ENCODE results near the gene SLC4A9.

SLC4A9 gene

GRCh38 chr5:140391732-140392131 is 31.7 kb downstream of the SLC4A9 start:
- DNase-seq (ENCODE audit: low read depth), result no peak
- TF ChIP-seq CTCF (IDR thresholded peaks at IDR 0.05; ENCODE audit: low read depth, low read length, missing control alignments), result no peak
- in situ Hi-C loops (cut with HindIII; ENCODE audit: low sequenced_read_pairs), result no loop called here
- no peak overlapping the region for H3K4me3 ChIP-seq (ENCODE audit: low read depth, low read length)

- TF ChIP-seq CTCF (IDR thresholded peaks at IDR 0.05; ENCODE audit: low read depth, low read length, missing control alignments), result no peak
- H3K4me3 ChIP-seq (ENCODE audit: low read depth, low read length), result no peak overlapping the region
- in situ Hi-C loops (cut with HindIII; ENCODE audit: low sequenced_read_pairs), result no loop called here
- no peak for DNase-seq (ENCODE audit: low read depth)
These were observed 33.7 kb downstream of the SLC4A9 start for GRCh38 chr5:140393738-140394137.

DNA sequence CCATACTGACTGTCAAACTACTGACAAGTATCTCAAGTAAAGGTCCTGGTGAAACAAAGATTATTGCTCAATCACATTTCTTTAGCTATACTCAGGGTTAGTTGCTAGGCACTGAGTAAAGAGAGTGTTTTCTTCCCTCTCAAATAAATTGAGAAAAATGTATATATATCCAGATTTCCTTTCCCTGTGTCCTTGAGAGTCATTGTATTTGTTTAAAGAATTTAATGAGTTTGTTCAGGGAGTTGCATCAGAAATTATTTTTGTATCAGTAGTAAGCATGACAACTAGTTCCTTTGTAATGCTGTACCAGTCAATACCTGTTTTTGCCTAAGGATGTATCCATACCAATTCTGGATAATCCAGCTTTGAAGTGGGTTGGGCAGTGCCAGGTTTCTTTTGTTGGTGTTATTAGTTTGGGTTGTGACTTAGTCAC is 38.4 kb downstream of the SLC4A9 start:
- in situ Hi-C loops (cut with HindIII; ENCODE audit: low sequenced_read_pairs), result no loop called here
- DNase-seq (ENCODE audit: low read depth), result no peak

GRCh38 chr5:140399979-140400729 is 40.2 kb downstream of the SLC4A9 start:
- in situ Hi-C loops (cut with HindIII; ENCODE audit: low sequenced_read_pairs), result no loop called here
- no peak for DNase-seq (ENCODE audit: low read depth)
- TF ChIP-seq CTCF (IDR thresholded peaks at IDR 0.05; ENCODE audit: low read depth, low read length, missing control alignments), result no peak
- H3K4me3 ChIP-seq (ENCODE audit: low read depth, low read length), result peak overlapping the region; percentile 98

More for the DNA sequence above, 38.4 kb downstream of the SLC4A9 start:
- no peak for TF ChIP-seq CTCF (IDR thresholded peaks at IDR 0.05; ENCODE audit: low read depth, low read length, missing control alignments)
- H3K4me3 ChIP-seq (ENCODE audit: low read depth, low read length), result no peak overlapping the region

GRCh38 chr5:140400730-140401361 is 40.9 kb downstream of the SLC4A9 start:
- TF ChIP-seq CTCF (IDR thresholded peaks at IDR 0.05; ENCODE audit: low read depth, low read length, missing control alignments), result no peak
- in situ Hi-C loops (cut with HindIII; ENCODE audit: low sequenced_read_pairs), result no loop called here
- peak overlapping the region; percentile 98 for H3K4me3 ChIP-seq (ENCODE audit: low read depth, low read length)
- peak; percentile 95 for DNase-seq (ENCODE audit: low read depth)

DNA sequence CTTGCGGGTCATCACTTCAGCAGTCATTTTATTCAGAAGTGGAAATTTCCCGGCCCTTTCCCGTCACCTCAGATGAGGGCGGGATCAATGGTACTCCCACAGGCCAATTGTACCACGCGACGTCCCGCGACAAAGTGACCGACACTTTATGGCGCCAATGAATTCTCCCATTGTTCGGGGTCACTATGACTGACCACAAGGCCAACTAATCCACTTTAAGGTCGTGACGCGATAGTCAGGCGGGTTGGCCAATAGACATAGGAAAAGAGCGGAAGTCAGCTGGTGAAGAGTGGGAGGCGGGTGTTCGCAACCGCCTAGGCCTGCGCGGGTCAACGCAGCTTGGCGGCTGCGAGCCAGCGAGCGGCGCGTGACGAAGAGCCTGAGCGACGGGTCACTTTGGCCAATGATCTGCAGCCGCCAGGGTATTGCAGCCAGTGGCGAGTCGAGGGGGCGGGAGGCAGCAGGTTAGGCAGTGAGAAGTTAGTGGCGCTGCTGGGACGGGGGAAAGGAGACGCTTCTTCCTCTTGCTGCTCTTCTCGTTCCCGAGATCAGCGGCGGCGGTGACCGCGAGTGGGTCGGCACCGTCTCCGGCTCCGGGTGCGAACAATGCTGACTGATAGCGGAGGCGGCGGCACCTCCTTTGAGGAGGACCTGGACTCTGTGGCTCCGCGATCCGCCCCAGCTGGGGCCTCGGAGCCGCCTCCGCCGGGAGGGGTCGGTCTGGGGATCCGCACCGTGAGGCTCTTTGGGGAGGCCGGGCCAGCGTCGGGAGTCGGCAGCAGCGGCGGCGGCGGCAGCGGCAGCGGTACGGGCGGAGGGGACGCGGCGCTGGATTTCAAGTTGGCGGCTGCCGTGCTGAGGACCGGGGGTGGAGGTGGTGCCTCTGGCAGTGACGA is 41.6 kb downstream of the SLC4A9 start, which contains the start of gene ANKHD1:
TSS of gene ANKHD1 (plus strand) at position 472 of the 896 bp plus-strand sequence. CDS start at position 607, 135 bp downstream.
- in situ Hi-C loops (cut with HindIII; ENCODE audit: low sequenced_read_pairs), result no loop called here
- peak within 1 kb of the TSS; percentile 98 for H3K4me3 ChIP-seq (ENCODE audit: low read depth, low read length)
- TF ChIP-seq CTCF (IDR thresholded peaks at IDR 0.05; ENCODE audit: low read depth, low read length, missing control alignments), result no peak
- DNase-seq (ENCODE audit: low read depth), result peak; percentile 100

Data from astrocyte of the cerebellum (primary cell).